ENCODE results near the gene PSMA2. TPM values are rescaled to one million over a fixed set of nuclear protein-coding genes. Genes with fewer than 3 reads are reported as not detected.
"Not testable (repeated sequence)": the region's sequence is repeated elsewhere in the genome, so short reads cannot be mapped to it uniquely, and the experiment has no call there.

The PSMA2 gene
- polyA plus RNA-seq, 3 donors = 281 to 319 (median 311) TPM

DNA sequence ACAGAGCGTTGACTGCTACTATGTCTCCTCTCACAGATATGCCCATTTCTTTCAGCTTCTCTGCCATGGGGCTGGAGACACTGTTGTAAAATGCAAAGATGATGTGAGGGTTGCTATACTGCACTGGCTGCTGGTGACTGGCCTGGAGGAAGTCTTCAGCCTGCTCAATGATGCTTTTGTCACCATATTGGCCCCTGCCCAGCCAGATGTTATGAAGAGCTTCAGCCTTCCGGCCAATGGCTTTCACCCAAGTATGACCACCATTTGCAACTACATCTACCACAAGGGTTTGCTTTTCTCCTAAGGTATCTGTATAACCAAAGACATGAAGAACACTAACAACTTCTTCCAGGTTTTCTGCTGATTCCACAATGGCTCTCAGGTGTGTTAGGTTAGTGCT lies 21.7 kb downstream of the PSMA2 start:
- no peak for DNase-seq (ENCODE audit: low read depth in 3 of 3, low spot score in 2 of 3)

DNA sequence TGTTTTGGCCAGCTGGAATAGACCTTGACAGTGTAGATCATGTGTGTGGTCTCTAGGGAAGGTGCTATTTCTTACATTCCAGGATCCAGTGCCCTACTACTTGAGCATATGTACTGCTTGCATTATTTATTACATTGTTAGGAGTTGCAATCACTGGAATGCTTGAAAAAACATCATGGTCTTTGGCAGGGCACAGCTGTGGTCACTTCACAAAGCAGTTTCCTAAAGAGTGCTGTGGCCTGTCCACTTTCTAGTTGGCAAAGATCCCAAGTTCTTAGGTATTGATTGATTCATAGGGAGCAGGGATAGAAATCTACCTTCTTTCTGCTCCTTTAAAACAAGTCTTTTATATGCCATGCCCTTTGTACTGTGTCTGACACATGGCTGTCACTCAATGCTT lies 24.7 kb downstream of the PSMA2 start:
- no peak for DNase-seq (ENCODE audit: low read depth in 3 of 3, low spot score in 2 of 3)

DNA sequence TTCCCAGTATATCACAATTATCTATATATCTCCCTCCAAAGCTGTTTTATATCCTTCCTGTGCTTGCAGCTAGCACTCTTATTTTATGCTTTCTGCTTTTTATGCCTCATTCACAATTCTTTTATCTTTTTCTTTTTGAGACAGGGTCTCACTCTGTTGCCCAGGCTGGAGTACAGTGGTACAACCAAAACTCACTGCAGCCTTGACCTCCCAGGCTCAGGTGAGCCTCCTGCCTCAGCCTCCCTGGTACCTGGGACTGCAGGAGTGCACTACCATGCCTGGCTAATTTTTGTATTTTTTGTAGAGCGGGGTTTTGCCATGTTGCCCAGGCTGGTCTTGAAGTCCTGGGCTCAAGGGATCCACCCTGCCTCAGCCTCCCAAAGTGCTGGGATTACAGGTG lies 25.8 kb downstream of the PSMA2 start:
- no peak for DNase-seq (ENCODE audit: low read depth in 3 of 3, low spot score in 2 of 3)

DNA sequence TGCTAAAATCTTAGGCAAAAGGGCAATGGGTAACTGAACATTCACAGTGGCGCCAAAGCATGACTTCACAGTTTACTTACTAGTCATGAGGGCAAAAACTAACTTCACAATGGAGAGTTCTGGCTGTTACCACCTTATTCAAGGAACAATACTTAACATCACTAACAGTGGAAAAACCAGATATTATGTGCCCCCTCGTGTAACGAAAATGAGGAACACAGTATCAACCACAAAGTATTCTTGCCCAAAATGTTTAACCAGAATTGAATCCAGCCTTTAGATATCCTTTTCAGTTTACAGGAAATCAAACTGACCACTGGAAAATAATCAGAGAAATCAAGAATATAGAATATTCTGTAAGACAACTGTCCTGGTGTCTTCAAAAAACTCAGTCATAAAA lies 29.6 kb downstream of the PSMA2 start:
- no peak for DNase-seq (ENCODE audit: low read depth in 3 of 3, low spot score in 2 of 3)

DNA sequence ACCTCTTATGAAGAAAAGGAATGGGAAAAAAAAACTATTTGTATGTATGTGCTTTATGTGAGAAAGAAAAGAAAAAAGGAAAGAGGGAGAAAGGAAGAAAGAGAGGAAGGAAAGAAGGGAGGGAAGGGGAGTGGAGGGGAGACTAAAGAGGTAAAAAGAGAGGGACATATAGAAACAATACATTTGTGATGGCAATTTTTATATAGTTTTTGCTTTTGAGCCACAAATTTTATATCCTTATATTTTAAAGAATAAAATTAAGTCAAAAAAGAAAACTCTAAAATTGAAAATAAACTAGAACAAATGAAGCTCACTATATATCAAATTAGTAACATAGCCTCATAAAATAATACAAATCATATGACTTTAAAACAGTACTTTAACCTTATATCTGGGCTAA lies 31.1 kb downstream of the PSMA2 start:
- no peak for DNase-seq (ENCODE audit: low read depth in 3 of 3, low spot score in 2 of 3)

DNA sequence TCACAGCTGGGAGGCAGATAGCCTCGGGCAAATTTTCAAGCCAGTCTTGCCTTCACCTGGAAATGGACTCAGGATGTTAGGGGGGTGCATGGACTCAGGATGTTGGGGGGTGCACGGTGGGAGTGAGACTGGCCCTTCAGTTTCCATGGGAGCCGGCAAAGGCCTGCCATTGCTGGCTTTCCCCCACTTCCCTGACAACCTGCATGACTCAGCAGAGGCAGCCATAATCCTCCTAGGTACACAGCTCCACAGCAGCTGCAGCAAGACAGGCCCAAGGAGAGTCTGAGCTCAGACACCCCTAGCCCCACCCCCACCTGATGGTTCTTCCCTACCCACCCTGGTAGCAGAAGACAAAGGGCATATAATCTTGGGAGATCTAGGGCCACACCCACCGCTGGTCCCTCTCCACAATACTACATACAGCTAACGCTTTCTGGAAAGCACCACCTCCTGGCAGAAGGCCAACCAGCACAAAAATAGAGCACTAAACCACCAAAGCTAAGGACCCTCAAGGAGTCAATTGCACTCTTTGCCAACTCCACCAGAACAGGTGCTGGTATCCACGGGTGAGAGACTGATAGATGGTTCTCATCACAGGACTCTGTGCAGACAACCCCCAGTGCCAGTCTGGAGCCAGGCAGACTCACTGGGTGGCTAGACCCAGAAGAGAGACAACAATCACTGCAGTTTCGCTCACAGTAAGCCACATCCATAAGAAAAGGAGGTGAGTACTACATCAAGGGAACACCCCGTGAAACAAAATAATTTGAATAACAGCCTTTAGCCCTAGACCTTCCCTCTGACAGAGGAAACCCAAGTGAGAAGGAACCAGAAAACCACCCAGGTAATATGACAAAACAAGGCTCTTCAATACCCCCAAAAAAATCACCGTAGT lies 38.4 kb downstream of the PSMA2 start:
- DNase-seq (ENCODE audit: low read depth in 3 of 3, low spot score in 2 of 3) = no peak

DNA sequence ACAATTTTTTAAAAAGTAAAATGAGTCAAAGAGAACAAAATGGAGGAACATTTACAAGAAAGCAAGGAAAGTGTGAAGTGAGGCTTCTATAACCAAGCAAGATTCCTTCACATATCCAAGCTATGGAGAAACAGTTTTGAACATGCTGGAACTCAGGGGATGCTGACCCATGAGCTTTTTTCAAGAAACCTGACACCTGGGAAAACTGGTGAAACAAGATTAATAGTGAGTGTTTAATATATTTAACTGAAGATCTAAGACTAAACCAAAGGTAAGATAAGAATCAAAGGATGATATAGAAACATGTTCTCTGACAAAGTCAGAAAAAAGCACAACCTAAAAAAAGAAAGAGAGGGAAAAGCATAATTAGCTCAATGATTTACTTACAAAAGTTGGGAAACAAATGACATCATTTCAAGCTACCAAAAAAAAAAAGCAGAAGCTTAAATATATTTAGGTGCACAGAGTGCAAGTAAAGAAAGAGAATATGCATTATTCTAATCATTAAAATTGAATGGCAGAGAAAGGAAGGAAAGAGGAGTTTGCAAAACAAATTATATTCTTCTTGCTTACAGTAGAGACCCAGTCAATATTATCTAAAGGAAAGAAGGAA lies 45.0 kb downstream of the PSMA2 start:
- no peak for DNase-seq (ENCODE audit: low read depth in 3 of 3, low spot score in 2 of 3)

DNA sequence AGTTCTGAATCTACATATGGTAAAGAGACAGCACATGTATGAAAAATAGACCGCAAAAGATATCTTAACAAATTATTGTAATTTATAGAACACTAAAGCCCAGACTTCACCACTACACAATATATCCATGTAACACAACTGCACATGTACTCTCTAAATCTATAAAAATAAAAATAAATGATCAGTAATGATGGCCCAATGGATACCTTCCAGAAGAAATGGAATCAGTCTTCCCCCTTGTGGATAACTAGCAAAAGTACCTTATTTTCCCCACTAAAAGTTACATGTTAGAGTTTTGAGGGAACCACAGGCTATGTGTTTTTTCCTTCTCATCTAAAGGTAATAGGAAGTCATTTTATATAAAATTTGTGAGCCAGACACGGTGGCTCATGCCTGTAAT lies 45.8 kb downstream of the PSMA2 start:
- no peak for DNase-seq (ENCODE audit: low read depth in 3 of 3, low spot score in 2 of 3)

DNA sequence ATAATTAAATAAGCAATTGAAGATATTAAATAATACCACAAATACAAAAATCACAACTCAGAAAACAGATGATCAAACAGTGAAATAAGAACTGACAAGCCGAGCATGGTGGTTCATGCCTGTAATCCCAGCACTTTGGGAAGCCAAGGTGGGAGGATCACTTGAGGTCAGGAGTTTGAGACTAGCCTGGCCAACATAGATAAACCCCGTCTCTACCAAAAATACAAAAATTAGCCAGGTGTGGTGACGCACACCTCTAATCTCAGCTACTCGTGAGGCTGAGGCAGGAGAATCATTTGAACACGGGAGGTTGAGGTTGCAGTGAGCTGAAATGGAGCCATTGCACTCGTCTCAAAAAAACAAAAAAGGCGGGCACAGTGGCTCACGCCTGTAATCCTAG lies 46.8 kb downstream of the PSMA2 start:
- DNase-seq (ENCODE audit: low read depth in 3 of 3, low spot score in 2 of 3) = not testable (repeated sequence)

DNA sequence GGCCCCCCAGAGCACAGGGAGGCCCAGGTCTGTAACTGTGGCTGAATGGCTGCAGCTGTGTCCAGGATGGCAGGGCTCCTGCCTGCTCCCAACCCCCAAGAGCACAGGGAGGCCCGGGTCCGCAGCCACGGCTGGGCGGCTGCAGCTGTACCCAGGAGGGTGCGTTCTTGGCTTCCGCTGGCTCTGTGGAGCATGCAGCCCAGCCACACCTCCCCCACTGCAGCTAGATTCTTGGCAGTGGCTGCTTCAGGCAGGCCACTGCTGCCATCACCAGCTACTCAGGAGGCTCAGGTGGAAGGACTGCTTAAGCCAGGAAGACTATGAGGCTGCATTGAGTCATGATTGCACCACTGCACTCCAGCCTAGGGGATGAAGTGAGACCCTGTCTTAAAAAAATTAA lies 48.0 kb downstream of the PSMA2 start:
- peak in 1 of 3 donors; percentile 67 for DNase-seq (ENCODE audit: low read depth in 3 of 3, low spot score in 2 of 3)

DNA sequence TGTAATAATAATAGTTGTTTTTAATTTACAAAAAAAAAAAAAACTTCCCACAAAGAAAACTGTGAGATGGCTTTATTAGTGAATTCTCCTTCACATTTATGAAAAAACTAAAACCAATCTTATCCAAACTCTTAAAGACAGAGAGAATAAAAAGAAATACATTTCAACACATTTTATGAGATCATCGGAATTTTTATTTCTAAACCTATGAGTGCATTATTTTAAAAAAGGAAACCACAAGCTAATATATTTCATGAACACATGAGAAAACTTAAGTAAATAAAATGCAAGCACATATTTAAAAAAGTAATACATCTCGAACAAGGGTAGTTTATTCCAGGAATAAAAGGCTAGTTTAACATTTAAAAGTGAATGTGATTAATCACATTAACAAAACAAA lies 51.6 kb downstream of the PSMA2 start:
- DNase-seq (ENCODE audit: low read depth in 3 of 3, low spot score in 2 of 3) = no peak

DNA sequence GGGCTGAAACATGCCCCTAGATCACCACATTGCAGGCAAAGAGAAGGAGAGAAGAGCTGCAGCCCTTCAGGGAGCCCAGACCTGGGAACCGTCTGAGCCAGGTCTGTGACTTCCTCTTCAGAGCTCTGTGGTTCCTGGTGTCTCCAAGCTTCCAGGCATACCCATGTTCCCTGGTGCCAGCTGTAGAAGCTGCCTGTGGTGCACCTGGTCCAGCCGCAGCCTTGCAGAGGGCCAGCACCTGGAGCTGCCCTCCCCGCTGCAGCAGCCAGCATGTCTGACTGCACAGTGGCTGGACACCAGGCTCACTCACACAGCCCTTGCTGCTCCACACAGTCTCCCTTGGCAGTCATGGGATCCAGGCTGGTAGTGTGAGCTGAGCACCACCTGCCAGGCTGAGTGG lies 53.7 kb downstream of the PSMA2 start:
- no peak for DNase-seq (ENCODE audit: low read depth in 3 of 3, low spot score in 2 of 3)

DNA sequence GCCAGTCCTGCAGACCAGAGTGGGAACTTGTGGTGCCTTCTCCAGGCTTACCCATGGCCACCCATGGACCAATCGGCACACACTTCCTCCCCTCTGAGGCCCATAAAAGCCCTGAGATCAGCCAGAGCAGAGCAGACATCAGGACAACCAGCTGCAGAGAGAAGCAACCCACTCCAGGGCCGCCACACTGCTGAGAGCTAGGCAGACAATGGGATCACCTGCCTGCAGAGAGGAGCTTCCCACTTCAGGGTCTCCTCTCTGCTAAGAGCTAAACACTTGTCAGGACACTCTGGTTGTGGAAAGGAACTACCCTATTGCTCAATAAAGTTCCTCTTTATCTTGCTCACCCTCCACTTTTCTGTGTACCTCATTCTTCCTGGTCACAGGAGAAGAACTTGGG lies 54.1 kb downstream of the PSMA2 start:
- DNase-seq (ENCODE audit: low read depth in 3 of 3, low spot score in 2 of 3) = no peak

DNA sequence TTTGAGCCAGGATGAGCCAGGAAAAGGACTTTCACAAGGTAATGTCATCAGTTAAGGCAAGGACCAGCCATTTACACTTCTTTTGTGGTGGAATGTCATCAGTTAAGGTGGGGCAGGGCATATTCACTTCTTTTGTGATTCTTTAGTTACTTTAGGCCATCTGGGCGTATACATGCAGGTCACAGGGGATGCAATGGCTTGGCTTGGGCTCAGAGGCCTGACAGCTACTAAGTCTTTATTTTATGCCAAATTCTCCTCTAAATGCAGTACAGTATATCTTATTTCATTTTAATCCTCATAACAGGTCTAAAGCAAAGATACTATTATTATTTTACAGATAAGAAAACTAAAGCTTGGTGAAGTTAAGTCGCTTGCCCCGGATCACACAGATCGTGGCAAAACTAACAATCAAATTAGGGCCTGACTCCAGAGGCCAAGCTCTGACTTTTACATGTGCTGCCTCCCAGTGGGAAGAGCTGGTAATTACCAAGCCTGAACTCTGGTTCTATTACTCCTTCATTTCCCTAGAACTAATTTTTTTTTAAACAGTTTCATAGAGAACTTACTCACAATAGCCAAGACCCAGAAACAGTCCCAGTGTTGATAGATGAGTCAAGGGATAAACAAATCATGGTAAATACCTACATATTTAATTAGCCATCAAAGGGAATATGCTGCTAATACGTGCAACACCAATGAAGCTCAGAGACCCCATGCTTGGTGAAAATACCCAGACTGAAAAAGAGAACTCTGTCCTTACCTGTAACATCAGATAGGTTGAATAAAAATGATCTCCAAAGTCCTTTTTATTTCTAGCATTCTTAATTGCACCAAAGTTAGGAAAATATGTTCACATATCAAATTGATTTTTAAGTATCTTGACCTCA lies 55.5 kb downstream of the PSMA2 start:
- no peak for DNase-seq (ENCODE audit: low read depth in 3 of 3, low spot score in 2 of 3)

DNA sequence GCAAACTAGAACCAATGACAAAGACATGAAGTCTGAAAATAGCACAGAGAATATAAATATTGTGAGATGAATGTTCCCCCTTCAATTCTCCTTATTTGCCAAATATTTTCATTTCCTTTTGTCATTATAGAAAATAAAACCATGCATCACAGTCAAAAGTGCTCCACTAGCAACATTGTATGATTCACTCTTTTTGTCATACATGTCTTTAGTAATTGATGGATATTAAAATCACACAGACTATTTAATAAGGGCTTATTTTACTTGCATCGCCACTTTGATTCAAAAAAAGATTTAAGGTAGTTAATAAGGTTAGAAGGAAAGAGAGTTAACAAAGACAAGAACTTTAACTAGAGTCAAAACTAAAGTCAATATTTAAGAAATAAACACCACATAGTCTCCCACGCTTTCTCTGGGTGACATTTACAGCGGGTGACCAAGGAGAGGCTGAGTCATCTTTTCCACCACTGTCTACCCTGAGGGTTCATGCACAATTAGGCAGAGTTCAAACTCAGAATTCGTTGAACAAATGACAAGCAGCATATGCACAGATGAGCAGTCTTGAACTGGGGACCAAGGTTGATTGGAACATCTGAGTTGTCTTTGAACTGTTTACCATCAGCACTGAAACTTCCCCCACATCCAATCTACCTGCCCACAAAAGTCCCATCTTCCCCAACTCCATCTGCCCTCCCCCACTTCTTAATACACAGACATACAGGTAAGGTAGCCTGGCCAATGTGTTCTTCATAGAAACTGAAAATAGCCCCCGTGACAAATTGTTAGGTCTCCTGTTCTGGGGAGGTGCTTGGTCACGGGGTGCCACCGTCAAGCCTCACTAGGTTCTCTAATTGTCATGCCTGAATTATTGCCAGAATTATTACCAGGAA lies 62.6 kb downstream of the PSMA2 start:
- DNase-seq (ENCODE audit: low read depth in 3 of 3, low spot score in 2 of 3) = no peak

DNA sequence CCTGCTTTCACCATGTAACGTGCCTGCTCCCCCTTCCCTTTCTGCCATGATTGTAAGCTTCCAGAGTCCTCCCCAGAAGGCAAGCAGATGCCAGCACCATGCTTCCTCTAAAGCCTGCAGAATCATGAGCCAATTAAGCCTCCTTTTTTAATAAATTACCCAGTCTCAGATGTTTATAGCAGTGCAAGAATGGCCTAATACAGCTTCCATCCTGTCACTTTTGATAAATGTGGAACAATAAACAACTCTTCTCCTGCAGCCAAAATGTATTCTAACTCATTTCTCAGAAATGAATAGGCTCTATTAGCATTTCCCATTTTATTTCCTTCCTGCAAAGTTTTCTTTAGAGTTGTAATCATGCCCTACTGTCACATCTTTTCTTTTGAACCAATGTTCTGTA lies 63.5 kb downstream of the PSMA2 start:
- DNase-seq (ENCODE audit: low read depth in 3 of 3, low spot score in 2 of 3) = no peak
